ENCODE data around the gene MXI1. TPM values are rescaled to one million over a fixed set of nuclear protein-coding genes. Genes with fewer than 3 reads are reported as not detected.

The MXI1 gene
- total and polyA plus RNA-seq, 2 experiments from 2014 or later: 5.1 to 8.5 TPM

DNA sequence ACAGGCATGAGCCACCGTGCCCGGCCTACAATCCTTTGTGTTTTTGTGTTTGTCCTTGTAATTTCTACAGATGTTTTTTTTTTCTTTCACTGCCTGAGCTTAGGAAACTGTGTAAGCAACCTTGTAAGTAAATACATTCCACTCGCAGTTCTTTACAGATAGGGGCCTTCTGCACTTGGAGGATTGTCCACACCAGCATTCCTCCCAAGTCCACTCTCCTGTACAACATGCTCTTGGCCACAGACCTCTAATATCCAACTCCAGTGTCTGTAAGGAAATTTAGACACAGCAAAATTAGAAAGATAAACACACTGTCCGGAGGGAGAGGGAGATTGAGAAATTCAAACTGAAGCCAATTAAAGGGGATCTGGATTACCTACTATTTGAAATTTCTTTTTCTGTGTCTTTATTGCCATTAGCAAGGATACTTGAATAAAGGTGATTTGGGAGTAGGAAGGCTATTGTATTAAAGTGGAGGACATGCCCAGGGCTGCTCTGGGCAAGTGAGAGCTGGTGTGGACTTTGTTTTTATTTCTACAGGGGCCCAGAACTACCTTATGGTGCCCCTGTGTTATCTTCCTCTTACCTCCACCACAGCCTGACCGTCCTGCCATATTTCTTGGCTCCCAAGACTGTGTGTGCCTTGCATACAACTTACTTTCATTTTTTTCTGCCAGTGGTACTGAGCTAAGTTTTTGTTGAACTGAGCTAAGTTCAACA lies 9.7 kb downstream of the MXI1 start:
- H3K79me2 ChIP-seq (replicated peaks; ENCODE audit: insufficient read depth): no peaks in the 10 kb centered on the region
- no peak overlapping the region for H3K27ac Mint-ChIP-seq
- H3K36me3 ChIP-seq (ENCODE audit: insufficient read depth): no peaks in the 10 kb centered on the region

More for the DNA sequence above, 9.7 kb downstream of the MXI1 start:
- ATAC-seq (no peak), DNase-seq (ENCODE audit: low spot score) (no peak)
- Mint-ChIP-seq H3K4me1 (peaks cover 27% of the 10 kb centered on the region), H3K36me3 (ENCODE audit: low read depth) (no peaks in the 10 kb centered on the region), H3K9me3 (no peaks in the 10 kb centered on the region), H3K27me3 (ENCODE audit: insufficient read depth, low read depth, poor library complexity) (peaks cover 29% of the 10 kb centered on the region), H3K4me3 (no peak overlapping the region)
- no peaks in the 10 kb centered on the region; the same call in 1 of the 2 replicates for H3F3A ChIP-seq (replicated peaks; ENCODE audit: low read depth)
- no peaks in the 10 kb centered on the region for H3K9me2 ChIP-seq (ENCODE audit: insufficient read depth)
- H3K27me3 ChIP-seq (ENCODE audit: insufficient read depth): peaks cover 54% of the 10 kb centered on the region
- no peak overlapping the region for H3K27ac ChIP-seq (ENCODE audit: low read depth)
- TF ChIP-seq, protein P1, sequence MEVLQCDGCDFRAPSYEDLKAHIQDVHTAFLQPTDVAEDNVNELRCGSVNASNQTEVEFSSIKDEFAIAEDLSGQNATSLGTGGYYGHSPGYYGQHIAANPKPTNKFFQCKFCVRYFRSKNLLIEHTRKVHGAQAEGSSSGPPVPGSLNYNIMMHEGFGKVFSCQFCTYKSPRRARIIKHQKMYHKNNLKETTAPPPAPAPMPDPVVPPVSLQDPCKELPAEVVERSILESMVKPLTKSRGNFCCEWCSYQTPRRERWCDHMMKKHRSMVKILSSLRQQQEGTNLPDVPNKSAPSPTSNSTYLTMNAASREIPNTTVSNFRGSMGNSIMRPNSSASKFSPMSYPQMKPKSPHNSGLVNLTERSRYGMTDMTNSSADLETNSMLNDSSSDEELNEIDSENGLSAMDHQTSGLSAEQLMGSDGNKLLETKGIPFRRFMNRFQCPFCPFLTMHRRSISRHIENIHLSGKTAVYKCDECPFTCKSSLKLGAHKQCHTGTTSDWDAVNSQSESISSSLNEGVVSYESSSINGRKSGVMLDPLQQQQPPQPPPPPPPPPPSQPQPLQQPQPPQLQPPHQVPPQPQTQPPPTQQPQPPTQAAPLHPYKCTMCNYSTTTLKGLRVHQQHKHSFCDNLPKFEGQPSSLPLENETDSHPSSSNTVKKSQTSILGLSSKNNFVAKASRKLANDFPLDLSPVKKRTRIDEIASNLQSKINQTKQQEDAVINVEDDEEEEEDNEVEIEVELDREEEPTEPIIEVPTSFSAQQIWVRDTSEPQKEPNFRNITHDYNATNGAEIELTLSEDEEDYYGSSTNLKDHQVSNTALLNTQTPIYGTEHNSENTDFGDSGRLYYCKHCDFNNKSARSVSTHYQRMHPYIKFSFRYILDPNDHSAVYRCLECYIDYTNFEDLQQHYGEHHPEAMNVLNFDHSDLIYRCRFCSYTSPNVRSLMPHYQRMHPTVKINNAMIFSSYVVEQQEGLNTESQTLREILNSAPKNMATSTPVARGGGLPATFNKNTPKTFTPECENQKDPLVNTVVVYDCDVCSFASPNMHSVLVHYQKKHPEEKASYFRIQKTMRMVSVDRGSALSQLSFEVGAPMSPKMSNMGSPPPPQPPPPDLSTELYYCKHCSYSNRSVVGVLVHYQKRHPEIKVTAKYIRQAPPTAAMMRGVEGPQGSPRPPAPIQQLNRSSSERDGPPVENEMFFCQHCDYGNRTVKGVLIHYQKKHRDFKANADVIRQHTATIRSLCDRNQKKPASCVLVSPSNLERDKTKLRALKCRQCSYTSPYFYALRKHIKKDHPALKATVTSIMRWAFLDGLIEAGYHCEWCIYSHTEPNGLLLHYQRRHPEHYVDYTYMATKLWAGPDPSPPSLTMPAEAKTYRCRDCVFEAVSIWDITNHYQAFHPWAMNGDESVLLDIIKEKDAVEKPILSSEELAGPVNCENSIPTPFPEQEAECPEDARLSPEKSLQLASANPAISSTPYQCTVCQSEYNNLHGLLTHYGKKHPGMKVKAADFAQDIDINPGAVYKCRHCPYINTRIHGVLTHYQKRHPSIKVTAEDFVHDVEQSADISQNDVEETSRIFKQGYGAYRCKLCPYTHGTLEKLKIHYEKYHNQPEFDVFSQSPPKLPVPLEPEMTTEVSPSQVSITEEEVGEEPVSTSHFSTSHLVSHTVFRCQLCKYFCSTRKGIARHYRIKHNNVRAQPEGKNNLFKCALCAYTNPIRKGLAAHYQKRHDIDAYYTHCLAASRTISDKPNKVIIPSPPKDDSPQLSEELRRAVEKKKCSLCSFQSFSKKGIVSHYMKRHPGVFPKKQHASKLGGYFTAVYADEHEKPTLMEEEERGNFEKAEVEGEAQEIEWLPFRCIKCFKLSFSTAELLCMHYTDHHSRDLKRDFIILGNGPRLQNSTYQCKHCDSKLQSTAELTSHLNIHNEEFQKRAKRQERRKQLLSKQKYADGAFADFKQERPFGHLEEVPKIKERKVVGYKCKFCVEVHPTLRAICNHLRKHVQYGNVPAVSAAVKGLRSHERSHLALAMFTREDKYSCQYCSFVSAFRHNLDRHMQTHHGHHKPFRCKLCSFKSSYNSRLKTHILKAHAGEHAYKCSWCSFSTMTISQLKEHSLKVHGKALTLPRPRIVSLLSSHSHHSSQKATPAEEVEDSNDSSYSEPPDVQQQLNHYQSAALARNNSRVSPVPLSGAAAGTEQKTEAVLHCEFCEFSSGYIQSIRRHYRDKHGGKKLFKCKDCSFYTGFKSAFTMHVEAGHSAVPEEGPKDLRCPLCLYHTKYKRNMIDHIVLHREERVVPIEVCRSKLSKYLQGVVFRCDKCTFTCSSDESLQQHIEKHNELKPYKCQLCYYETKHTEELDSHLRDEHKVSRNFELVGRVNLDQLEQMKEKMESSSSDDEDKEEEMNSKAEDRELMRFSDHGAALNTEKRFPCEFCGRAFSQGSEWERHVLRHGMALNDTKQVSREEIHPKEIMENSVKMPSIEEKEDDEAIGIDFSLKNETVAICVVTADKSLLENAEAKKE (CRISPR knock-in tag; IDR thresholded peaks at IDR 0.05): no peak
- TF ChIP-seq NANOG (IDR thresholded peaks at IDR 0.05; ENCODE audit: borderline replicate concordance) (no peak), ZNF114 (CRISPR knock-in tag; IDR thresholded peaks at IDR 0.05) (no peak), POLR2AphosphoS5 (IDR thresholded peaks at IDR 0.05; ENCODE audit: low read depth) (no peak), EZH2 (IDR thresholded peaks at IDR 0.05; ENCODE audit: low read depth, unreplicated experiment) (no peak)
- no peak overlapping the region for H3K4me3 ChIP-seq
- H2AFZ ChIP-seq: no peak overlapping the region
- no peak overlapping the region for H3K4me2 ChIP-seq
- H4K20me1 ChIP-seq (replicated peaks; ENCODE audit: insufficient read depth): no peaks in the 10 kb centered on the region
- peaks cover 9% of the 10 kb centered on the region for H3K4me1 ChIP-seq (ENCODE audit: insufficient read depth)

Data from GM23338 (cell line).